HepG2 (cell line): Measurements from ENCODE around the gene FAM168A.

ENCODE experiments used
- CSRNP1 ChIP-seq: sonication (generic); formaldehyde crosslinking; IDR thresholded peaks from 2 replicates; pipeline ENCODE4 v1.8.1; 2023; ENCODE audit warnings: mild to moderate bottlenecking, missing genetic modification reagents
- KLF16 ChIP-seq, 2 experiments: sonication (generic) in 1 of 2; formaldehyde crosslinking in 1 of 2; IDR thresholded peaks; 2 replicates each; pipeline versions ENCODE4 v1.6.1 to v1.8.0; 2016 to 2023; ENCODE audit warnings: missing genetic modification reagents in 2 of 2, missing compliant biosample characterization in 1 of 2
- MXI1 ChIP-seq: IDR thresholded peaks from 3 replicates; pipeline ENCODE4 v1.6.1; 2012; ENCODE audit warnings: low read depth, low read length, inconsistent platforms, borderline replicate concordance
- ZNF34 ChIP-seq: sonication (generic); formaldehyde crosslinking; IDR thresholded peaks from 2 replicates; pipeline ENCODE4 v1.4.0; 2020; ENCODE audit warnings: mild to moderate bottlenecking, missing genetic modification reagents, borderline replicate concordance

GRCh38 chr11:73382747-73383146 is 215.2 kb downstream of the FAM168A start:
- TF ChIP-seq KLF16 (CRISPR knock-in tag; IDR thresholded peaks at IDR 0.05) = no peak
- TF ChIP-seq ZNF34 (CRISPR knock-in tag) = no peak
- no peak for TF ChIP-seq MXI1
- TF ChIP-seq CSRNP1 = no peak
